HepG2 (cell line): ENCODE measurements around the gene FOXK2. TPM values are rescaled to one million over a fixed set of nuclear protein-coding genes. Genes with fewer than 3 reads are reported as not detected.

Experiments
- AHR ChIP-seq: IDR thresholded peaks from 2 replicates; pipeline ENCODE4 v1.6.1; 2018; ENCODE audit warnings: missing genetic modification reagents, missing compliant biosample characterization
- ATF6 ChIP-seq: sonication (generic); formaldehyde crosslinking; conservative IDR thresholded peaks from 2 replicates; pipeline ENCODE4 v1.4.0; 2020; ENCODE audit warnings: missing genetic modification reagents
- E2F5 ChIP-seq: sonication (generic); formaldehyde crosslinking; conservative IDR thresholded peaks from 2 replicates; pipeline ENCODE4 v1.4.0; 2020; ENCODE audit warnings: missing genetic modification reagents
- HNRNPLL ChIP-seq: fragments of 200-400 bp; formaldehyde crosslinking; IDR thresholded peaks from 2 replicates; pipeline ENCODE4 v1.6.1; 2017; ENCODE audit warnings: mild to moderate bottlenecking, low read depth, low read length; ENCODE audit not compliant: poor library complexity, severe bottlenecking
- KDM1A ChIP-seq: IDR thresholded peaks from 2 replicates; pipeline ENCODE4 v1.6.1; 2016; ENCODE audit warnings: missing compliant biosample characterization
- NBN ChIP-seq: fragments of 450-650 bp; conservative IDR thresholded peaks from 2 replicates; pipeline ENCODE4 v1.6.1; 2017
- NCOA2 ChIP-seq: sonication (generic); formaldehyde crosslinking; IDR thresholded peaks from 2 replicates; pipeline ENCODE4 v1.8.0; 2022; ENCODE audit warnings: inconsistent platforms
- NFKB2 ChIP-seq: sonication (generic); formaldehyde crosslinking; IDR thresholded peaks from 2 replicates; pipeline ENCODE4 v1.4.0; 2020; ENCODE audit warnings: missing genetic modification reagents, borderline replicate concordance
- PRDM10 ChIP-seq: sonication (generic); formaldehyde crosslinking; IDR thresholded peaks from 2 replicates; pipeline ENCODE4 v1.4.0; 2020; ENCODE audit warnings: low read depth, missing genetic modification reagents
- RBM22 ChIP-seq: fragments of 200-400 bp; formaldehyde crosslinking; optimal IDR thresholded peaks from 2 replicates; pipeline ENCODE3; 2017; ENCODE audit warnings: mild to moderate bottlenecking, low read length, moderate library complexity
- TEF ChIP-seq: sonication (generic); formaldehyde crosslinking; IDR thresholded peaks from 2 replicates; pipeline ENCODE4 v1.5.0; 2020; ENCODE audit warnings: missing genetic modification reagents
- YEATS2 ChIP-seq: sonication (generic); formaldehyde crosslinking; IDR thresholded peaks from 2 replicates; pipeline ENCODE4 v1.4.0; 2020; ENCODE audit warnings: missing genetic modification reagents, borderline replicate concordance
- ZBTB4 ChIP-seq: sonication (generic); formaldehyde crosslinking; IDR thresholded peaks from 2 replicates; pipeline ENCODE4 v1.4.0; 2020; ENCODE audit warnings: missing genetic modification reagents, mild to moderate bottlenecking, borderline replicate concordance
- ZNF484 ChIP-seq: sonication (generic); formaldehyde crosslinking; IDR thresholded peaks from 2 replicates; pipeline ENCODE4 v1.5.1; 2020; ENCODE audit warnings: mild to moderate bottlenecking, low read depth, missing genetic modification reagents, borderline replicate concordance
- ZNF674 ChIP-seq: sonication (generic); formaldehyde crosslinking; IDR thresholded peaks from 2 replicates; pipeline ENCODE4 v1.5.0; 2020; ENCODE audit warnings: low read depth, mild to moderate bottlenecking, missing genetic modification reagents
- ZNF878 ChIP-seq: sonication (generic); formaldehyde crosslinking; IDR thresholded peaks from 2 replicates; pipeline ENCODE4 v1.8.1; 2023; ENCODE audit warnings: mild to moderate bottlenecking, missing genetic modification reagents, moderate library complexity
- polyA plus RNA-seq, 8 experiments: library from polyadenylated mRNA; depleted of rRNA in 3 of 8; stranded (reverse) in 7 of 8; unstranded in 1 of 8; fragments of >200 nt; fragmentation: Illumina TruSeq in 4 of 8; extraction: Trizol in 4 of 8; gene quantifications; 2 replicates each; pipeline versions ENCODE4 v1.2.1 to v1.2.3, GENCODE V29; 2011 to 2016; ENCODE audit warnings: low read depth in 4 of 8, missing spikeins in 1 of 8, mixed read lengths in 1 of 8; ENCODE audit not compliant: insufficient read depth in 1 of 8
- total RNA-seq, 5 experiments: library from RNA; depleted of rRNA; stranded (reverse); fragments of >200 nt; fragmentation: Illumina TruSeq; extraction: Trizol; gene quantifications; 2 replicates each; pipeline ENCODE4 v1.2.3, GENCODE V29; 2016; ENCODE audit warnings: low read depth in 1 of 5

FOXK2 gene
- total and polyA plus RNA-seq, 2 of the 13 experiments (the other 11 are each of a cell fraction or from before 2014, with no cell fraction given), result 67.1 to 67.2 TPM

GRCh38 chr17:82561429-82562035 lies 42.0 kb downstream of the FOXK2 start (continued):
- no peak for TF ChIP-seq PRDM10 (CRISPR knock-in tag)
- no peak for TF ChIP-seq ZNF484
- no peak for TF ChIP-seq NBN
- TF ChIP-seq ZNF674 (CRISPR knock-in tag), result no peak
- TF ChIP-seq YEATS2 (CRISPR knock-in tag), result no peak
- no peak for TF ChIP-seq ZNF878 (CRISPR knock-in tag)
- TF ChIP-seq AHR (CRISPR knock-in tag), result peak; percentile 50; the same call in 1 of the 2 replicates
- no peak for TF ChIP-seq KDM1A (CRISPR knock-in tag)
- peak; percentile 34; the same call in 1 of the 2 replicates for TF ChIP-seq NCOA2
- TF ChIP-seq RBM22, result peak; percentile 96
- TF ChIP-seq TEF (CRISPR knock-in tag), result no peak
- TF ChIP-seq ZBTB4 (CRISPR knock-in tag), result peak; percentile 88; the same call in 1 of the 2 replicates
- TF ChIP-seq HNRNPLL, result peak; percentile 84
- no peak for TF ChIP-seq E2F5 (CRISPR knock-in tag)
- TF ChIP-seq NFKB2 (CRISPR knock-in tag), result no peak
- TF ChIP-seq ATF6, result no peak
